C1 segment of cervical spinal cord (tissue), 14 donors: ENCODE data around the gene MTPN.

Experiments
- DNase-seq, 14 donors: peaks; one replicate each; lab custom pipeline; 2025; lab: John Stamatoyannopoulos, UW

MTPN gene

DNA sequence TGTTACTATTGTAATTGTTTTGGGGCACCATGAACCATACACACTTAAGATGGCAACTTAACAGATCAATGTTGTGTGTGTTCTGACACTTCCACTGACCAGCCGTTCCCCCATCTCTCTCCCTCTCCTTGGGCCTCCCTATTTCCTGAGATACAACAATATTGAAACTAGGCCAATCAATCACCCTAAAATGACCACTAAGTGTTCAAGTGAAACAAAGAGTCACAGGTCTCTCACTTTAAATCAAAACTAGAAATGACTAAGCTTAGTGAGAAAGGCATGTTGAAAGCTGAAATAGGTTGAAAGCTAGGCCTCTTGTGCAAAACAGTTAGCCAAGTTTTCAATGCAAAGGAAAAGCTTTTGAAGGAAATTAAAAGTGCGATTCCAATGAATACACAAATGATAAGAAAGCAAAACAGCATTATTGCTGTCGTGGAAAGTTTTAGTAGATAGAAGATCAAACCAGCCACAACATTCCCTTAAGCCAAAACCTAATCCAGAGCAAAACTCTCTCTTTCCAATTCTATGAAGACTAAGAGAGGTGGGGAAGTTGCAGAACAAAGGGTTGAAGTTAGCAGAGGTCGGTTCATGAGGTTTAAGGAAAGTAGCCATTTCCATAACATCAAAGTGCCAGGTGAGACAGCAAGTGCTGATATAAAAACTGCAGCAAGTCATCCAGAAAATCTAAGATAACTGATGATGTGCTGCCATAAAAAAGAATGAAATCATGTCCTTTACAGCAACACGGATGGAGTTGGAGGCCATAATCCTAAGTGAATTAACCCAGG lies 90.6 kb downstream of the MTPN start:
- DNase-seq: no peak

DNA sequence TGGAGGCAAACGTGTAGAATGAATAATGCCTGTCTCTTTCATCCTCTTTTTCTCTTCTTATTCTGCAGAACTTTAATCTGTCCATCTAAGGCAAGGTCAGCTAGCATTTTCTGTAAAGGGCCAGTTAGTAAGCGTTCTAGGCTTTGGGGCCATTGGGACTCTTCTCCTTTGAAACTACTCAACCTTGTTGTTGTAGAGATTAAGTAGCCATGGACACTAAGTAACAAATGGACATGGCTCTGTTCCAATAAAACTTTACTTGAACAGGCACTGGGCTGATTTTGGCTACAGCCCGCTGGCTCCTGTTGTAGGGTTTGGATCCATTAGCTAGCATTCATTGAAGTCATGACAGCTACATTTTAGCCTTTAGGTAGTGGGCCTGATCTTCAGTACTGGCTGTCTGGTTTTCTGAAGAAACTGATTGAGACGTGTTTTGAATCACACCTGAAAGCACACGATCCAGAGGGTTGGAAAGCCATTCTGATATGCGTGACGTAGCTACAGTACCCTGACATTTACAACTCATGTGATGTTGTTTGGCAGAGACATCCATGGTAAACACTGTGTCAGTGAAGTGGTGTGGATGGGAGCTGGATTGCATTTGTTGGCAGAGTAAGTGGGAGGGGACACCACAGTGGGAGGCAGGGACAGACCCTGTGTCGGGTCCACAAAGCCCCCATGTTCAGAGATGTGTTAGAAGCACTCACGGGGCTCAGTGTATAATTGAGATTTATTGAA lies 92.5 kb downstream of the MTPN start:
- no peak for DNase-seq

DNA sequence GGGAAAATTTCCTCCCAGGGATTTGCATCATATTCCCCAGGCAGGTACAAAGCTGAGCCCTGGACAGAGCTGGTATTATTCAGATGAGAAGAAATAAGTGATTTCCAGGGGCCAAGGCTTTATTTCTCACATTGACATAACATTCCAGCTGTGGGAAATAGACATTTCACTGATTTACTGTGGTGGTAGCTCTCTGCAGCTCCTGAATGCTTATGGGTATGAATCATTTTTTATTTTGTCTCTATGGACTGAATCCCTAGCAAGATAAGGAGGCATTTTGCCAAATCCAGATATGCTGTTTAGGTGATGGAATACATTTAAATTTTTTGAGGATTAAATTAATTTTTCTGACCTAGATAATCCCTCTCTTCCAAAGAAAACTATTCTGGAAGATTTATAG lies 97.9 kb downstream of the MTPN start:
- no peak for DNase-seq

DNA sequence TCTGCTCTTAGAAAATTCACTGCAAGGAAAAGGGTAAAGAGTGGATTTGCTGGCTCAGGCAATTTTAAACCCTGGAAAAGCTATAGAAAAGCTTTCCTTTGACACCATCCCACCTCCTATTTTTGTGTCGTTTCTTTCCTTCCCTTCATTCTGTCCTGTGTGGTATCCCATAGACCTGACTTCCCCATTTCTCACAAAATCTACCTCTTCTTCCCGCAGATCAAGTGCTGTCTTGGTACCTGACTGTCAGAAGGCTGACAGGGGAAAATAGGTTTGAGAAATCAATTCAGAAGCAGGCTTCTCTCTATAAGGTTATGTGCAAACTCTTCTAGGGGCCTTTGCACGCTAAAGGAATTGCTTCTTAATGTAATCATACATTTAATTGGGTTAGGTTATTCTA lies 98.9 kb downstream of the MTPN start:
- no peak for DNase-seq

DNA sequence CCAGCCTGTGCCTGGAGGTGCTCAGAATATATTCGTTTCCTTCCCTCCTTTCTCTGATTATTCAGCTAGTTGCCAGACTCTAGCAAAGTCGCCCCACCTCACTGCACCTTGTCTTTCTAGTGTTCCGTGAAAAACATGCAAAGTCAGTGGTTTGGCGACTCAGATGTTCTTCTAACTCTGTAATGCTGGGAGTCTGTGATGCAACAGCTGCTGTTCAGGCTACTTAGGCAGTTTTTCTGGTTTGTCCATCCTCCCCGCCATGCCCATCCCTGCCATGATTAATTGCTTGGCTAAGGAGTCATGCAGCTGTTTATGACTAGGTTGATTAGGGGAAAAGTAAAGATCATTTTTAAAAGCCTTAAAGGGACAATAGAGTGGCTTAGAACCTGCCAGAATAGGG lies 99.4 kb downstream of the MTPN start:
- no peak for DNase-seq
